MCF 10A (cell line): Measurements from ENCODE around the gene PPP1R14C. TPM values are rescaled to one million over a fixed set of nuclear protein-coding genes. Genes with fewer than 3 reads are reported as not detected.

Source experiments
- BruUV-seq: library from RNA; stranded (reverse); fragments of 400-500 nt; replicated peaks from 2 replicates; lab custom pipeline; 2021; lab: Mats Ljungman, UMichigan
- CTCF ChIA-PET: fragments of 300-600 bp; sonication (Branson Sonifier 250); formaldehyde crosslinking; extraction: SDS; loops from one replicate; lab custom pipeline; 2021; ENCODE audit warnings: antibody characterized with exemption, inconsistent platforms; lab: Yijun Ruan, JAX
- POLR2A ChIA-PET: fragments of 300-600, 350-650 bp; sonication (Branson Sonifier 250); formaldehyde crosslinking; extraction: SDS; loops from one replicate; lab custom pipeline; 2020; ENCODE audit warnings: antibody characterized with exemption, inconsistent platforms; lab: Yijun Ruan, JAX
- DNase-seq: peaks from one replicate; pipeline ENCODE4 v3.0.0-alpha.2; 2018; ENCODE audit not compliant: unreplicated experiment
- H3K27ac Mint-ChIP-seq: one replicate; pipeline ENCODE4 v1.8.0; 2022; ENCODE audit warnings: mild to moderate bottlenecking, low read depth, mixed read lengths; ENCODE audit not compliant: unreplicated experiment
- H3K27me3 Mint-ChIP-seq: one replicate; pipeline ENCODE4 v1.8.0; 2022; ENCODE audit warnings: mixed read lengths; ENCODE audit not compliant: insufficient read depth, unreplicated experiment
- H3K36me3 Mint-ChIP-seq: one replicate; pipeline ENCODE4 v1.8.0; 2022; ENCODE audit warnings: mild to moderate bottlenecking, moderate library complexity, mixed read lengths; ENCODE audit not compliant: insufficient read depth, unreplicated experiment
- H3K4me1 Mint-ChIP-seq: one replicate; pipeline ENCODE4 v1.8.0; 2022; ENCODE audit warnings: mixed read lengths; ENCODE audit not compliant: insufficient read depth, unreplicated experiment
- H3K4me3 Mint-ChIP-seq: one replicate; pipeline ENCODE4 v1.8.0; 2022; ENCODE audit warnings: mild to moderate bottlenecking, moderate library complexity, mixed read lengths; ENCODE audit not compliant: unreplicated experiment
- H3K9me3 Mint-ChIP-seq: one replicate; pipeline ENCODE4 v1.8.0; 2022; ENCODE audit warnings: mixed read lengths; ENCODE audit not compliant: unreplicated experiment
- CTCF ChIP-seq: fragments of 200-600 bp; IDR thresholded peaks from one replicate; pipeline ENCODE4 v1.8.0; 2022; ENCODE audit warnings: antibody characterized with exemption, mild to moderate bottlenecking; ENCODE audit not compliant: unreplicated experiment
- intact Hi-C: fragments of 100-400 bp; cut with micrococcal nuclease; formaldehyde crosslinking; loops from 2 replicates; pipeline ENCODE4 v1.14.1; 2022
- total RNA-seq: library from RNA; stranded (reverse); gene quantifications from 2 replicates; pipeline ENCODE4 v1.2.3, GENCODE V29; 2022

Gene PPP1R14C
- total RNA-seq, 1 experiment from 2014 or later = 32.0 TPM

- H3K27ac Mint-ChIP-seq = no peak overlapping the region
- peaks cover 21% of the 10 kb centered on the region for H3K4me1 Mint-ChIP-seq
- intact Hi-C loops = no loop called here
- no peaks in the 10 kb centered on the region for H3K9me3 Mint-ChIP-seq
- TF ChIP-seq CTCF = no peak
- POLR2A ChIA-PET = interaction anchor here (1.1 to 1.3 kb wide), 2 partner anchors 64 to 99 kb away, joined by 3 read pairs; no protein-coding TSS in a partner anchor
- H3K36me3 Mint-ChIP-seq = peaks cover 9% of the 10 kb centered on the region
- no peaks in the 10 kb centered on the region for H3K27me3 Mint-ChIP-seq
- CTCF ChIA-PET = interaction anchor here (0.6 to 1.0 kb wide), 2 partner anchors 38 to 117 kb away, joined by 3 to 5 read pairs; no protein-coding TSS in a partner anchor
- H3K4me3 Mint-ChIP-seq = no peak overlapping the region
- DNase-seq = no peak
- no TSS peak for BruUV-seq
These were observed 118.1 kb downstream of the PPP1R14C start for GRCh38 chr6:150260931-150261330.

- TF ChIP-seq CTCF = no peak
These were observed 119.3 kb downstream of the PPP1R14C start for GRCh38 chr6:150261997-150262697.

GRCh38 chr6:150263765-150264404, 121.0 kb downstream of the PPP1R14C start:
- no peak for DNase-seq
- peaks cover 26% of the 10 kb centered on the region for H3K4me1 Mint-ChIP-seq
- ChIA-PET CTCF (interaction anchor here (0.6 to 2.1 kb wide), 2 partner anchors 27 to 131 kb away, joined by 3 to 5 read pairs; no protein-coding TSS in a partner anchor), POLR2A (interaction anchor here (1.1 to 1.5 kb wide), 2 partner anchors 8 to 12 kb away, joined by 3 to 5 read pairs; no protein-coding TSS in a partner anchor)
- intact Hi-C loops = no loop called here
- peaks cover 5% of the 10 kb centered on the region for H3K36me3 Mint-ChIP-seq
- H3K9me3 Mint-ChIP-seq = no peaks in the 10 kb centered on the region
- H3K27ac Mint-ChIP-seq = no peak overlapping the region
- no TSS peak for BruUV-seq
- H3K27me3 Mint-ChIP-seq = no peaks in the 10 kb centered on the region
- no peak for TF ChIP-seq CTCF
- H3K4me3 Mint-ChIP-seq = no peak overlapping the region

More at GRCh38 chr6:150261997-150262697, 119.3 kb downstream of the PPP1R14C start:
- no peak for DNase-seq
- no peak overlapping the region for H3K27ac Mint-ChIP-seq
- H3K4me1 Mint-ChIP-seq = peaks cover 13% of the 10 kb centered on the region
- no peaks in the 10 kb centered on the region for H3K9me3 Mint-ChIP-seq
- ChIA-PET POLR2A (interaction anchor here (0.9 to 1.1 kb wide), 2 partner anchors 9 to 15 kb away, joined by 3 to 4 read pairs; no protein-coding TSS in a partner anchor), CTCF (interaction anchor here (0.6 to 2.1 kb wide), 2 partner anchors 133 to 181 kb away, joined by 4 to 5 read pairs; no protein-coding TSS in a partner anchor)
- H3K4me3 Mint-ChIP-seq = no peak overlapping the region
- BruUV-seq = no TSS peak
- H3K27me3 Mint-ChIP-seq = no peaks in the 10 kb centered on the region
- intact Hi-C loops = no loop called here
- peaks cover under 1% of the 10 kb centered on the region for H3K36me3 Mint-ChIP-seq

- Mint-ChIP-seq H3K36me3 (peaks cover 12% of the 10 kb centered on the region), H3K9me3 (no peaks in the 10 kb centered on the region), H3K27me3 (no peaks in the 10 kb centered on the region), H3K4me3 (no peak overlapping the region), H3K4me1 (peaks cover 44% of the 10 kb centered on the region), H3K27ac (no peak overlapping the region)
- intact Hi-C loops = no loop called here
- CTCF ChIA-PET = interaction anchor here (1.0 to 2.9 kb wide), 2 partner anchors 50 to 122 kb away, joined by 3 to 7 read pairs; no protein-coding TSS in a partner anchor
- BruUV-seq = no TSS peak
- DNase-seq = no peak
- POLR2A ChIA-PET = interaction anchor here (0.9 to 9.0 kb wide), 8 partner anchors 12 to 121 kb away, joined by 3 to 282 read pairs (median 70); partner anchors contain the start of gene PPP1R14C
- no peak for TF ChIP-seq CTCF
These were observed 123.5 kb downstream of the PPP1R14C start for GRCh38 chr6:150266309-150266708.
